C4-2B (cell line): ENCODE measurements around the gene ID3.

Experiments used
- ZFX ChIP-seq: fragments of 450-650 bp; IDR thresholded peaks from 2 replicates; pipeline ENCODE4 v1.6.1; 2017
- TF ChIP-seq, protein P1 (sequence below): fragments of 450-650 bp; conservative IDR thresholded peaks from 2 replicates; pipeline ENCODE4 v1.5.1; 2017; ENCODE audit warnings: mild to moderate bottlenecking

DNA sequence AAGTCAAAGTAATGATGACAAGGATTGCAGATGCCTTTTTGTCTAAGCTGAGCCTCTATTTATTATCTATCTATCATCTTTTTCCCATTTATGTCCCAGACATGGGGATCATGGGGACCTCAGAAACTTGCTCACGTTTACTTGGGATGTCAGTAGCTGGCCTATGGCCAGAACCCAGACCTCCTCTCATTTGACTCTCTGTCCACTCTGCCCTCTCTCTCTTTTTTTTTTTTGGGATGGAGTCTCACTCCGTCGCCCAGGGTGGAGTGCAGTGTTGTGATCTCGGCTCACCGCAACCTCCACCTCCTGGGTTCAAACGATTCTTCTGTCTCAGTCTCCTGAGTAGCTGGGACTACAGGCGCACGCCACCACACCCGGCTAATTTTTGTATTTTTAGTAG is 3.7 kb upstream of the ID3 start:
- TF ChIP-seq, protein P1, sequence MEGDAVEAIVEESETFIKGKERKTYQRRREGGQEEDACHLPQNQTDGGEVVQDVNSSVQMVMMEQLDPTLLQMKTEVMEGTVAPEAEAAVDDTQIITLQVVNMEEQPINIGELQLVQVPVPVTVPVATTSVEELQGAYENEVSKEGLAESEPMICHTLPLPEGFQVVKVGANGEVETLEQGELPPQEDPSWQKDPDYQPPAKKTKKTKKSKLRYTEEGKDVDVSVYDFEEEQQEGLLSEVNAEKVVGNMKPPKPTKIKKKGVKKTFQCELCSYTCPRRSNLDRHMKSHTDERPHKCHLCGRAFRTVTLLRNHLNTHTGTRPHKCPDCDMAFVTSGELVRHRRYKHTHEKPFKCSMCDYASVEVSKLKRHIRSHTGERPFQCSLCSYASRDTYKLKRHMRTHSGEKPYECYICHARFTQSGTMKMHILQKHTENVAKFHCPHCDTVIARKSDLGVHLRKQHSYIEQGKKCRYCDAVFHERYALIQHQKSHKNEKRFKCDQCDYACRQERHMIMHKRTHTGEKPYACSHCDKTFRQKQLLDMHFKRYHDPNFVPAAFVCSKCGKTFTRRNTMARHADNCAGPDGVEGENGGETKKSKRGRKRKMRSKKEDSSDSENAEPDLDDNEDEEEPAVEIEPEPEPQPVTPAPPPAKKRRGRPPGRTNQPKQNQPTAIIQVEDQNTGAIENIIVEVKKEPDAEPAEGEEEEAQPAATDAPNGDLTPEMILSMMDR: no peak
- no peak for TF ChIP-seq ZFX
